Glomerular visceral epithelial cell (primary cell): ENCODE measurements around the gene KTN1.
A peak's percentile ranks its signal among the peaks of the same experiment; 100 is the strongest.

Experiments used
- DNase-seq: peaks from one replicate; pipeline ENCODE4 v3.0.0-alpha.2; 2016; ENCODE audit errors: extremely low spot score

Gene KTN1

GRCh38 chr14:55577229-55577628, 2.8 kb upstream of the KTN1 start:
- DNase-seq = no peak

- DNase-seq = no peak
Measured at GRCh38 chr14:55578511-55578910, 1.5 kb upstream of the KTN1 start.

- peak; percentile 54 for DNase-seq
Measured at GRCh38 chr14:55580470-55581341, 699 bp downstream of the KTN1 start.

- DNase-seq = no peak
Measured at GRCh38 chr14:55581342-55581771, 1.4 kb downstream of the KTN1 start.

- DNase-seq = no peak
Measured at GRCh38 chr14:55582746-55583145, 2.7 kb downstream of the KTN1 start.

- no peak for DNase-seq
Measured at GRCh38 chr14:55583942-55584468, 4.0 kb downstream of the KTN1 start.

GRCh38 chr14:55585854-55586253, 5.8 kb downstream of the KTN1 start:
- peak; percentile 42 for DNase-seq

GRCh38 chr14:55586411-55586810, 6.4 kb downstream of the KTN1 start:
- no peak for DNase-seq

GRCh38 chr14:55587847-55588246, 7.8 kb downstream of the KTN1 start:
- no peak for DNase-seq

- no peak for DNase-seq
Measured at GRCh38 chr14:55588259-55588699, 8.3 kb downstream of the KTN1 start.

- peak; percentile 49 for DNase-seq
Measured at GRCh38 chr14:55589171-55589570, 9.2 kb downstream of the KTN1 start.

- no peak for DNase-seq
Measured at GRCh38 chr14:55592436-55592835, 12.4 kb downstream of the KTN1 start.

- DNase-seq = no peak
Measured at GRCh38 chr14:55593698-55594097, 13.7 kb downstream of the KTN1 start.

GRCh38 chr14:55599250-55599879, 19.4 kb downstream of the KTN1 start:
- DNase-seq = peak; percentile 71

GRCh38 chr14:55600784-55601561, 21.0 kb downstream of the KTN1 start:
- DNase-seq = peak; percentile 67

- DNase-seq = no peak
Measured at GRCh38 chr14:55603401-55603953, 23.5 kb downstream of the KTN1 start.

GRCh38 chr14:55604488-55604887, 24.5 kb downstream of the KTN1 start:
- no peak for DNase-seq

- no peak for DNase-seq
Measured at GRCh38 chr14:55604900-55605418, 25.0 kb downstream of the KTN1 start.

GRCh38 chr14:55605793-55606192, 25.8 kb downstream of the KTN1 start:
- peak; percentile 33 for DNase-seq

GRCh38 chr14:55607386-55607785, 27.4 kb downstream of the KTN1 start:
- no peak for DNase-seq

GRCh38 chr14:55609681-55610080, 29.7 kb downstream of the KTN1 start:
- DNase-seq = no peak
